Type B pancreatic cell (in vitro differentiated cells): ENCODE data around the gene PANK4. TPM values are rescaled to one million over a fixed set of nuclear protein-coding genes. Genes with fewer than 3 reads are reported as not detected.
"Not testable (repeated sequence)": the region's sequence is repeated elsewhere in the genome, so short reads cannot be mapped to it uniquely, and the experiment has no call there.

Source experiments
- DNase-seq: peaks from one replicate; pipeline ENCODE4 v3.0.0; 2021; ENCODE audit warnings: mixed read lengths; ENCODE audit not compliant: unreplicated experiment; ENCODE audit errors: extremely low spot score
- H3K27ac Mint-ChIP-seq: 2 replicates; pipeline ENCODE4 v1.8.0; 2021; ENCODE audit warnings: mild to moderate bottlenecking, mixed read lengths
- H3K27me3 Mint-ChIP-seq: 2 replicates; pipeline ENCODE4 v1.8.0; 2021; ENCODE audit warnings: mixed read lengths
- H3K36me3 Mint-ChIP-seq: 2 replicates; pipeline ENCODE4 v1.8.0; 2021; ENCODE audit warnings: mixed read lengths
- H3K4me1 Mint-ChIP-seq: one replicate; pipeline ENCODE4 v1.8.0; 2021; ENCODE audit warnings: mixed read lengths; ENCODE audit not compliant: unreplicated experiment
- H3K4me3 Mint-ChIP-seq: 2 replicates; pipeline ENCODE4 v1.8.0; 2021; ENCODE audit warnings: mild to moderate bottlenecking, mixed read lengths
- H3K9me3 Mint-ChIP-seq: 2 replicates; pipeline ENCODE4 v1.8.0; 2021; ENCODE audit warnings: mixed read lengths
- total RNA-seq: library from RNA; stranded (reverse); gene quantifications from 2 replicates; pipeline ENCODE4 v1.2.1, GENCODE V29; 2021; ENCODE audit warnings: low replicate concordance
- TF ChIP-seq, protein P1 (sequence below): fragments of 200-600 bp; sonication (generic); conservative IDR thresholded peaks from 2 replicates; pipeline ENCODE4 v1.5.0; 2021; ENCODE audit warnings: antibody characterized with exemption, mild to moderate bottlenecking

The PANK4 gene
- total RNA-seq, 1 donor from 2014 or later: 49.1 TPM

GRCh38 chr1:2460203-2460602, 66.2 kb downstream of the PANK4 start:
- H3K27ac Mint-ChIP-seq: no peak overlapping the region
- no peaks in the 10 kb centered on the region for H3K36me3 Mint-ChIP-seq
- peaks cover 14% of the 10 kb centered on the region for H3K27me3 Mint-ChIP-seq
- no peak for DNase-seq
- TF ChIP-seq, protein P1, sequence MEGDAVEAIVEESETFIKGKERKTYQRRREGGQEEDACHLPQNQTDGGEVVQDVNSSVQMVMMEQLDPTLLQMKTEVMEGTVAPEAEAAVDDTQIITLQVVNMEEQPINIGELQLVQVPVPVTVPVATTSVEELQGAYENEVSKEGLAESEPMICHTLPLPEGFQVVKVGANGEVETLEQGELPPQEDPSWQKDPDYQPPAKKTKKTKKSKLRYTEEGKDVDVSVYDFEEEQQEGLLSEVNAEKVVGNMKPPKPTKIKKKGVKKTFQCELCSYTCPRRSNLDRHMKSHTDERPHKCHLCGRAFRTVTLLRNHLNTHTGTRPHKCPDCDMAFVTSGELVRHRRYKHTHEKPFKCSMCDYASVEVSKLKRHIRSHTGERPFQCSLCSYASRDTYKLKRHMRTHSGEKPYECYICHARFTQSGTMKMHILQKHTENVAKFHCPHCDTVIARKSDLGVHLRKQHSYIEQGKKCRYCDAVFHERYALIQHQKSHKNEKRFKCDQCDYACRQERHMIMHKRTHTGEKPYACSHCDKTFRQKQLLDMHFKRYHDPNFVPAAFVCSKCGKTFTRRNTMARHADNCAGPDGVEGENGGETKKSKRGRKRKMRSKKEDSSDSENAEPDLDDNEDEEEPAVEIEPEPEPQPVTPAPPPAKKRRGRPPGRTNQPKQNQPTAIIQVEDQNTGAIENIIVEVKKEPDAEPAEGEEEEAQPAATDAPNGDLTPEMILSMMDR: no peak
- H3K9me3 Mint-ChIP-seq: no peaks in the 10 kb centered on the region
- no peak overlapping the region for H3K4me3 Mint-ChIP-seq
- peaks cover 5% of the 10 kb centered on the region for H3K4me1 Mint-ChIP-seq

GRCh38 chr1:2459757-2460156, 66.6 kb downstream of the PANK4 start:
- H3K36me3 Mint-ChIP-seq: no peaks in the 10 kb centered on the region
- no peak overlapping the region for H3K27ac Mint-ChIP-seq
- peaks cover 5% of the 10 kb centered on the region for H3K4me1 Mint-ChIP-seq
- no peak for DNase-seq
- no peaks in the 10 kb centered on the region for H3K9me3 Mint-ChIP-seq
- no peak overlapping the region for H3K4me3 Mint-ChIP-seq
- H3K27me3 Mint-ChIP-seq: peaks cover 13% of the 10 kb centered on the region
- TF ChIP-seq, protein P1: no peak

DNA sequence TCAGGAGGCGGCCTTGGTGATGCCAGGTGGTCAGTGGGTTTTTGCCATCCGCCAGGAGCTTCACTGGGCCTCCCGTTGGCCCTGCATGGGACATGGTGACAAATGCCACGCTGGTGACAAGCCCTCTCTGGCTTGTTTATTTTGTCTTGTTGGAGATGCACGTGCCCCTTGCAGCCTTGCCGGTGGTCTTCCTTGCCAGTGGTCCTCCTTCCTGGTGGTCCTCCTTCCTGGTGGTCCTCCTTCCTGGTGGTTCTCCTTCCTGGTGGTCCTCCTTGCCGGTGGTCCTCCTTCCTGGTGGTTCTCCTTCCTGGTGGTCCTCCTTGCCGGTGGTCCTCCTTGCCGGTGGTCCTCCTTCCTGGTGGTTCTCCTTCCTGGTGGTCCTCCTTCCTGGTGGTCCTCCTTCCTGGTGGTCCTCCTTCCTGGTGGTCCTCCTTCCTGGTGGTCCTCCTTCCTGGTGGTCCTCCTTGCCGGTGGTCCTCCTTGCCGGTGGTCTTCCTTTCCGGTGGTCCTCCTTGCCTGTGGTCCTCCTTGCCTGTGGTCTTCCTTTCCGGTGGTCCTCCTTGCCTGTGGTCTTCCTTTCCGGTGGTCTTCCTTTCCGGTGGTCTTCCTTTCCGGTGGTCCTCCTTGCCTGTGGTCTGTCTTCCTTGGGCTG, 67.2 kb downstream of the PANK4 start:
- H3K36me3 Mint-ChIP-seq, H3K4me3 Mint-ChIP-seq, DNase-seq, H3K4me1 Mint-ChIP-seq, H3K27me3 Mint-ChIP-seq, H3K27ac Mint-ChIP-seq, H3K9me3 Mint-ChIP-seq: not testable (repeated sequence)

- peaks cover 6% of the 10 kb centered on the region for H3K27me3 Mint-ChIP-seq
- TF ChIP-seq, protein P1: no peak
- no peaks in the 10 kb centered on the region for H3K36me3 Mint-ChIP-seq
- H3K4me1 Mint-ChIP-seq: peaks cover 5% of the 10 kb centered on the region
- H3K27ac Mint-ChIP-seq: no peak overlapping the region
- no peaks in the 10 kb centered on the region for H3K9me3 Mint-ChIP-seq
- no peak overlapping the region for H3K4me3 Mint-ChIP-seq
- no peak for DNase-seq
Observed at GRCh38 chr1:2458687-2459086, 67.7 kb downstream of the PANK4 start.

Other genes with a start within 250 kb of the PANK4 start
- gene MORN1, start 135.0 kb downstream of the PANK4 start, total RNA-seq: 17.7 and 27.5 TPM in 2 replicates
- gene RER1, start 134.8 kb downstream of the PANK4 start, total RNA-seq: 126 and 174 TPM in 2 replicates
- gene PEX10, start 114.0 kb downstream of the PANK4 start, total RNA-seq: 26.7 and 27.3 TPM in 2 replicates
- gene PLCH2, start 50.3 kb downstream of the PANK4 start, total RNA-seq: 0.67 and 0.82 TPM in 2 replicates
- 4.5 and 5.1 TPM in 2 replicates for gene HES5, start 3.7 kb upstream of the PANK4 start, total RNA-seq
- 4.2 and 8.5 TPM in 2 replicates for gene TNFRSF14, start 29.8 kb upstream of the PANK4 start, total RNA-seq
- gene PRXL2B, start 60.2 kb upstream of the PANK4 start, total RNA-seq: 33.7 and 40.3 TPM in 2 replicates
- 1.1 TPM in 1 of 2 replicates, not detected in the other for gene MMEL1, start 106.4 kb upstream of the PANK4 start, total RNA-seq